ENCODE data around the gene HSPBP1. TPM values are rescaled to one million over a fixed set of nuclear protein-coding genes. Genes with fewer than 3 reads are reported as not detected.

Gene HSPBP1
- total RNA-seq, 1 donor from 2014 or later, result 66.4 TPM

GRCh38 chr19:55312621-55313512, 33.0 kb upstream of the HSPBP1 start:
- DNase-seq (ENCODE audit: low spot score), result no peak
- no peaks in the 10 kb centered on the region for H3K9me3 Mint-ChIP-seq
- H3K4me3 Mint-ChIP-seq, result no peak overlapping the region
- H3K36me3 Mint-ChIP-seq (ENCODE audit: low read depth), result peaks cover 3% of the 10 kb centered on the region
- H3K4me1 Mint-ChIP-seq (ENCODE audit: low read depth), result no peaks in the 10 kb centered on the region
- H3K27me3 Mint-ChIP-seq (ENCODE audit: insufficient read depth), result no peaks in the 10 kb centered on the region
- intact Hi-C loops (cut with micrococcal nuclease), result no loop called here
- H3K27ac Mint-ChIP-seq, result no peak overlapping the region

GRCh38 chr19:55311797-55312196, 31.9 kb upstream of the HSPBP1 start:
- no peaks in the 10 kb centered on the region for H3K9me3 Mint-ChIP-seq
- no peak for DNase-seq (ENCODE audit: low spot score)
- no peaks in the 10 kb centered on the region for H3K27me3 Mint-ChIP-seq (ENCODE audit: insufficient read depth)
- no peaks in the 10 kb centered on the region for H3K4me1 Mint-ChIP-seq (ENCODE audit: low read depth)
- H3K4me3 Mint-ChIP-seq, result no peak overlapping the region
- peaks cover 3% of the 10 kb centered on the region for H3K36me3 Mint-ChIP-seq (ENCODE audit: low read depth)
- no peak overlapping the region for H3K27ac Mint-ChIP-seq
- intact Hi-C loops (cut with micrococcal nuclease), result no loop called here

- Mint-ChIP-seq H3K4me1 (ENCODE audit: low read depth) (no peaks in the 10 kb centered on the region), H3K27me3 (ENCODE audit: insufficient read depth) (no peaks in the 10 kb centered on the region), H3K4me3 (no peak overlapping the region)
Measured at GRCh38 chr19:55311397-55311796, 31.5 kb upstream of the HSPBP1 start.

GRCh38 chr19:55310498-55310897, 30.6 kb upstream of the HSPBP1 start:
- H3K4me1 Mint-ChIP-seq (ENCODE audit: low read depth), result peaks cover 1% of the 10 kb centered on the region
- no peaks in the 10 kb centered on the region for H3K27me3 Mint-ChIP-seq (ENCODE audit: insufficient read depth)
- H3K4me3 Mint-ChIP-seq, result no peak overlapping the region
- H3K36me3 Mint-ChIP-seq (ENCODE audit: low read depth), result peaks cover 3% of the 10 kb centered on the region
- no peaks in the 10 kb centered on the region for H3K9me3 Mint-ChIP-seq
- DNase-seq (ENCODE audit: low spot score), result no peak
- intact Hi-C loops (cut with micrococcal nuclease), result no loop called here
- no peak overlapping the region for H3K27ac Mint-ChIP-seq

More at GRCh38 chr19:55311397-55311796, 31.5 kb upstream of the HSPBP1 start:
- H3K9me3 Mint-ChIP-seq, result no peaks in the 10 kb centered on the region
- H3K36me3 Mint-ChIP-seq (ENCODE audit: low read depth), result peaks cover 3% of the 10 kb centered on the region
- no peak for DNase-seq (ENCODE audit: low spot score)
- intact Hi-C loops (cut with micrococcal nuclease), result no loop called here
- no peak overlapping the region for H3K27ac Mint-ChIP-seq

- H3K36me3 Mint-ChIP-seq (ENCODE audit: low read depth), result peaks cover 6% of the 10 kb centered on the region
- H3K4me1 Mint-ChIP-seq (ENCODE audit: low read depth), result peaks cover 5% of the 10 kb centered on the region
- H3K27ac Mint-ChIP-seq, result no peak overlapping the region
- intact Hi-C loops (cut with micrococcal nuclease), result loop anchor here (10.0 kb wide), 1 partner anchor 195 kb away; the partner anchor contains the start of gene PPP1R12C
- no peaks in the 10 kb centered on the region for H3K9me3 Mint-ChIP-seq
- no peak for DNase-seq (ENCODE audit: low spot score)
- no peak overlapping the region for H3K4me3 Mint-ChIP-seq
- H3K27me3 Mint-ChIP-seq (ENCODE audit: insufficient read depth), result no peaks in the 10 kb centered on the region
Measured at GRCh38 chr19:55309448-55309847, 29.5 kb upstream of the HSPBP1 start.

GRCh38 chr19:55308281-55308680, 28.4 kb upstream of the HSPBP1 start:
- H3K4me1 Mint-ChIP-seq (ENCODE audit: low read depth), result peaks cover 5% of the 10 kb centered on the region
- H3K36me3 Mint-ChIP-seq (ENCODE audit: low read depth), result peaks cover 6% of the 10 kb centered on the region
- DNase-seq (ENCODE audit: low spot score), result no peak
- intact Hi-C loops (cut with micrococcal nuclease), result loop anchor here (10.0 kb wide), 1 partner anchor 193 kb away; the partner anchor contains the start of gene PPP1R12C
- no peak overlapping the region for H3K27ac Mint-ChIP-seq
- no peaks in the 10 kb centered on the region for H3K9me3 Mint-ChIP-seq
- H3K4me3 Mint-ChIP-seq, result no peak overlapping the region
- no peaks in the 10 kb centered on the region for H3K27me3 Mint-ChIP-seq (ENCODE audit: insufficient read depth)

GRCh38 chr19:55306712-55307111, 26.8 kb upstream of the HSPBP1 start:
- DNase-seq (ENCODE audit: low spot score), result no peak
- no peaks in the 10 kb centered on the region for H3K27me3 Mint-ChIP-seq (ENCODE audit: insufficient read depth)
- H3K4me1 Mint-ChIP-seq (ENCODE audit: low read depth), result peaks cover 10% of the 10 kb centered on the region
- H3K27ac Mint-ChIP-seq, result no peak overlapping the region
- H3K4me3 Mint-ChIP-seq, result no peak overlapping the region
- no peaks in the 10 kb centered on the region for H3K9me3 Mint-ChIP-seq
- peaks cover 6% of the 10 kb centered on the region for H3K36me3 Mint-ChIP-seq (ENCODE audit: low read depth)
- intact Hi-C loops (cut with micrococcal nuclease), result loop anchor here (10.0 kb wide), 1 partner anchor 192 kb away; the partner anchor contains the start of gene PPP1R12C

GRCh38 chr19:55305983-55306562, 26.2 kb upstream of the HSPBP1 start:
- H3K36me3 Mint-ChIP-seq (ENCODE audit: low read depth), result peaks cover 6% of the 10 kb centered on the region
- H3K4me1 Mint-ChIP-seq (ENCODE audit: low read depth), result peaks cover 16% of the 10 kb centered on the region
- H3K27ac Mint-ChIP-seq, result no peak overlapping the region
- intact Hi-C loops (cut with micrococcal nuclease), result loop anchor here (1.0 to 10.0 kb wide), 2 partner anchors 33 to 191 kb away; partner anchors contain the start of genes KMT5C and PPP1R12C
- DNase-seq (ENCODE audit: low spot score), result no peak
- no peaks in the 10 kb centered on the region for H3K9me3 Mint-ChIP-seq
- no peak overlapping the region for H3K4me3 Mint-ChIP-seq
- no peaks in the 10 kb centered on the region for H3K27me3 Mint-ChIP-seq (ENCODE audit: insufficient read depth)

GRCh38 chr19:55305491-55305890, 25.6 kb upstream of the HSPBP1 start:
- H3K36me3 Mint-ChIP-seq (ENCODE audit: low read depth), result peaks cover 6% of the 10 kb centered on the region
- peak; percentile 37 for DNase-seq (ENCODE audit: low spot score)
- no peak overlapping the region for H3K27ac Mint-ChIP-seq
- intact Hi-C loops (cut with micrococcal nuclease), result loop anchor here (1.0 to 10.0 kb wide), 2 partner anchors 34 to 191 kb away; partner anchors contain the start of genes KMT5C and PPP1R12C
- H3K4me3 Mint-ChIP-seq, result no peak overlapping the region
- H3K9me3 Mint-ChIP-seq, result no peaks in the 10 kb centered on the region
- peaks cover 17% of the 10 kb centered on the region for H3K4me1 Mint-ChIP-seq (ENCODE audit: low read depth)
- no peaks in the 10 kb centered on the region for H3K27me3 Mint-ChIP-seq (ENCODE audit: insufficient read depth)

GRCh38 chr19:55304980-55305379, 25.1 kb upstream of the HSPBP1 start:
- no peaks in the 10 kb centered on the region for H3K27me3 Mint-ChIP-seq (ENCODE audit: insufficient read depth)
- DNase-seq (ENCODE audit: low spot score), result no peak
- no peak overlapping the region for H3K4me3 Mint-ChIP-seq
- peaks cover 4% of the 10 kb centered on the region for H3K36me3 Mint-ChIP-seq (ENCODE audit: low read depth)
- no peaks in the 10 kb centered on the region for H3K9me3 Mint-ChIP-seq
- intact Hi-C loops (cut with micrococcal nuclease), result loop anchor here (1.0 to 10.0 kb wide), 2 partner anchors 34 to 190 kb away; partner anchors contain the start of genes KMT5C and PPP1R12C
- H3K4me1 Mint-ChIP-seq (ENCODE audit: low read depth), result peaks cover 17% of the 10 kb centered on the region
- H3K27ac Mint-ChIP-seq, result no peak overlapping the region

GRCh38 chr19:55304279-55304978, 24.5 kb upstream of the HSPBP1 start:
- Mint-ChIP-seq H3K4me3 (no peak overlapping the region), H3K27ac (no peak overlapping the region), H3K4me1 (ENCODE audit: low read depth) (peaks cover 17% of the 10 kb centered on the region), H3K27me3 (ENCODE audit: insufficient read depth) (no peaks in the 10 kb centered on the region), H3K36me3 (ENCODE audit: low read depth) (peaks cover 4% of the 10 kb centered on the region), H3K9me3 (no peaks in the 10 kb centered on the region)
- intact Hi-C loops (cut with micrococcal nuclease), result loop anchor here (10.0 kb wide), 1 partner anchor 190 kb away; the partner anchor contains the start of gene PPP1R12C
- no peak for DNase-seq (ENCODE audit: low spot score)

GRCh38 chr19:55303477-55303876, 23.6 kb upstream of the HSPBP1 start:
- Mint-ChIP-seq H3K4me1 (ENCODE audit: low read depth) (peaks cover 17% of the 10 kb centered on the region), H3K36me3 (ENCODE audit: low read depth) (peaks cover 4% of the 10 kb centered on the region), H3K27ac (no peak overlapping the region), H3K27me3 (ENCODE audit: insufficient read depth) (no peaks in the 10 kb centered on the region), H3K9me3 (no peaks in the 10 kb centered on the region), H3K4me3 (no peak overlapping the region)
- no peak for DNase-seq (ENCODE audit: low spot score)
- intact Hi-C loops (cut with micrococcal nuclease), result loop anchor here (10.0 kb wide), 1 partner anchor 189 kb away; the partner anchor contains the start of gene PPP1R12C

All from activated T-helper 1 cell treated with anti-CD3 and anti-CD28 coated beads, Interleukin-12 subunit alpha, Interleukin-12 subunit beta, Interleukin-2, Interleukin-4 antibody, amounts not matched to agents 30 ng/mL and 10 ng/mL and 1 ng/mL, durations not matched to agents 14 hours and 24 hours and 36 hours (primary cell).